GM12878 (cell line): Measurements from ENCODE around the gene ITPKB.

Experiments
- BCL11A ChIP-seq: IDR thresholded peaks from 2 replicates; pipeline ENCODE4 v1.6.1; 2011; ENCODE audit warnings: low read depth, low read length
- CREB1 ChIP-seq: IDR thresholded peaks from 2 replicates; pipeline ENCODE4 v1.6.1; 2012; ENCODE audit warnings: low read depth, mild to moderate bottlenecking, inconsistent platforms
- MEF2A ChIP-seq: IDR thresholded peaks from 2 replicates; pipeline ENCODE4 v1.6.1; 2011; ENCODE audit warnings: low read depth, mild to moderate bottlenecking, low read length, moderate library complexity; ENCODE audit not compliant: insufficient read depth
- RAD21 ChIP-seq: IDR thresholded peaks from 2 replicates; pipeline ENCODE4 v1.6.1; 2011; ENCODE audit warnings: mild to moderate bottlenecking, low read depth, low read length, moderate library complexity; ENCODE audit not compliant: insufficient read depth
- TAF1 ChIP-seq: IDR thresholded peaks from 2 replicates; pipeline ENCODE4 v1.6.1; 2011; ENCODE audit warnings: mild to moderate bottlenecking, low read depth, low read length, borderline replicate concordance
- WRNIP1 ChIP-seq: IDR thresholded peaks from 2 replicates; pipeline ENCODE4 v1.6.1; 2011; ENCODE audit warnings: low read depth, low read length, improper control_type of control experiment, borderline replicate concordance
- YY1 ChIP-seq: IDR thresholded peaks from 2 replicates; pipeline ENCODE4 v1.6.1; 2011; ENCODE audit warnings: low read depth, mild to moderate bottlenecking, low read length
- ZNF24 ChIP-seq: fragments of 450-650 bp; IDR thresholded peaks from 2 replicates; pipeline ENCODE4 v1.6.1; 2017; ENCODE audit warnings: antibody characterized with exemption, mild to moderate bottlenecking
- ZZZ3 ChIP-seq: IDR thresholded peaks from 2 replicates; pipeline ENCODE4 v1.6.1; 2011; ENCODE audit warnings: low read depth; ENCODE audit not compliant: control insufficient read depth, insufficient read length
- TF ChIP-seq, protein P1 (sequence below), 3 experiments: IDR thresholded peaks in 2 of 3; conservative IDR thresholded peaks in 1 of 3; 2 replicates each; pipeline ENCODE4 v1.5.1; 2011; ENCODE audit warnings: low read depth in 3 of 3, low read length in 3 of 3, mild to moderate bottlenecking in 3 of 3, control low read depth in 2 of 3, moderate library complexity in 2 of 3, inconsistent platforms in 1 of 3, mixed read lengths in 1 of 3; ENCODE audit not compliant: control insufficient read depth in 2 of 3, insufficient read depth in 1 of 3; ENCODE audit errors: extremely low read depth in 1 of 3

DNA sequence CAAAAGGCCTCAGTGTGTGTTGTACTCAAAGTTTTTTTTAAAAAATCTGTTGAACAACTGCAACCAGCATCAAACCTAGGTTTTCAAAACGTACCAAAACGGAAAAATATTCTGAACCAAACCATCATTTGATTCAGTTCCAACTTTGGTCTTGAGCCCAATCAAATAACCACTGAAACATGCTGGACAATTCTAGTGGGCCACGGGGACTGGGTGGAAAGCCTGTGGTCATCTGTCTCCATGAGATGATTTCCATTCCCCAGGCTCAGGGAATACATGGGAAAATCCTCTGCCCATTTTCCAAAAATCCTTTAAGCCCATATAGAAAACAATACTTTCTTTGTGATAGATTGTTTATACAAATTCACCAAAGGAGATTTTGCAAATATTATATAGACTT lies 22.5 kb downstream of the ITPKB start:
- TF ChIP-seq ZNF24 (no peak), MEF2A (no peak), ZZZ3 (no peak), BCL11A (no peak), WRNIP1 (no peak), RAD21 (no peak), YY1 (no peak), TAF1 (no peak), CREB1 (no peak)
- TF ChIP-seq, protein P1, sequence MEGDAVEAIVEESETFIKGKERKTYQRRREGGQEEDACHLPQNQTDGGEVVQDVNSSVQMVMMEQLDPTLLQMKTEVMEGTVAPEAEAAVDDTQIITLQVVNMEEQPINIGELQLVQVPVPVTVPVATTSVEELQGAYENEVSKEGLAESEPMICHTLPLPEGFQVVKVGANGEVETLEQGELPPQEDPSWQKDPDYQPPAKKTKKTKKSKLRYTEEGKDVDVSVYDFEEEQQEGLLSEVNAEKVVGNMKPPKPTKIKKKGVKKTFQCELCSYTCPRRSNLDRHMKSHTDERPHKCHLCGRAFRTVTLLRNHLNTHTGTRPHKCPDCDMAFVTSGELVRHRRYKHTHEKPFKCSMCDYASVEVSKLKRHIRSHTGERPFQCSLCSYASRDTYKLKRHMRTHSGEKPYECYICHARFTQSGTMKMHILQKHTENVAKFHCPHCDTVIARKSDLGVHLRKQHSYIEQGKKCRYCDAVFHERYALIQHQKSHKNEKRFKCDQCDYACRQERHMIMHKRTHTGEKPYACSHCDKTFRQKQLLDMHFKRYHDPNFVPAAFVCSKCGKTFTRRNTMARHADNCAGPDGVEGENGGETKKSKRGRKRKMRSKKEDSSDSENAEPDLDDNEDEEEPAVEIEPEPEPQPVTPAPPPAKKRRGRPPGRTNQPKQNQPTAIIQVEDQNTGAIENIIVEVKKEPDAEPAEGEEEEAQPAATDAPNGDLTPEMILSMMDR (IDR thresholded peaks at IDR 0.05 in 2 of 3, conservative IDR thresholded peaks at IDR 0.05 in 1 of 3; ENCODE audit: control insufficient read depth in 2 of 3, extremely low read depth in 1 of 3, insufficient read depth in 1 of 3, low read depth in 3 of 3, low read length in 3 of 3) = no peak
